ENCODE measurements around the gene PCSK5. TPM values are rescaled to one million over a fixed set of nuclear protein-coding genes. Genes with fewer than 3 reads are reported as not detected.

The PCSK5 gene
- total and polyA plus RNA-seq, 2 donors (not counting 1 experiment from before 2014, with no cell fraction given), result 0.09 TPM; not detected in 1

- no peak overlapping the region for H3K4me3 Mint-ChIP-seq
- intact Hi-C loops (cut with micrococcal nuclease), result no loop called here
- Histone ChIP-seq H3K4me1 (ENCODE audit: control insufficient read depth in 2 of 2, insufficient read depth in 2 of 2, low read length in 2 of 2) (no peaks in the 10 kb centered on the region), H4K20me1 (ENCODE audit: control insufficient read depth, insufficient read depth, low read length, poor library complexity, severe bottlenecking) (no peaks in the 10 kb centered on the region), H3K9ac (ENCODE audit: low read length) (no peak overlapping the region), H3K79me2 (ENCODE audit: control insufficient read depth, insufficient read depth, low read length) (no peaks in the 10 kb centered on the region), H2AFZ (ENCODE audit: insufficient read depth, low read depth, low read length, poor library complexity, severe bottlenecking) (no peak overlapping the region), H3K4me2 (replicated peaks; ENCODE audit: low read depth, low read length, poor library complexity, severe bottlenecking) (no peak overlapping the region), H3K27ac (ENCODE audit: low read length in 2 of 2) (no peak overlapping the region), H3K4me3 (ENCODE audit: control extremely low read depth in 1 of 5, extremely low read depth in 1 of 5, insufficient read depth in 1 of 5, low read depth in 2 of 5, low read length in 4 of 5) (no peak overlapping the region), H3K27me3 (replicated peaks in 1 of 4; ENCODE audit: control extremely low read depth in 1 of 4, control insufficient read depth in 3 of 4, insufficient read depth in 4 of 4, low read length in 3 of 4) (no peaks in the 10 kb centered on the region), H3K36me3 (replicated peaks in 1 of 2; ENCODE audit: control extremely low read depth in 1 of 2, control insufficient read depth in 1 of 2, extremely low read depth in 1 of 2, insufficient read depth in 2 of 2, low read length in 1 of 2) (no peaks in the 10 kb centered on the region), H3K9me3 (ENCODE audit: control extremely low read depth in 1 of 3, control insufficient read depth in 2 of 3, insufficient read depth in 1 of 3, low read length in 2 of 3) (peaks cover 0 to 3% (median 0%) of the 10 kb centered on the region in 3 donors)
- H3K9me3 Mint-ChIP-seq (ENCODE audit: insufficient read depth), result no peaks in the 10 kb centered on the region
- no peak for TF ChIP-seq EZH2 (IDR thresholded peaks at IDR 0.05; ENCODE audit: borderline replicate concordance, insufficient read depth, low read depth, low read length, poor library complexity, severe bottlenecking)
- TF ChIP-seq, protein P1, sequence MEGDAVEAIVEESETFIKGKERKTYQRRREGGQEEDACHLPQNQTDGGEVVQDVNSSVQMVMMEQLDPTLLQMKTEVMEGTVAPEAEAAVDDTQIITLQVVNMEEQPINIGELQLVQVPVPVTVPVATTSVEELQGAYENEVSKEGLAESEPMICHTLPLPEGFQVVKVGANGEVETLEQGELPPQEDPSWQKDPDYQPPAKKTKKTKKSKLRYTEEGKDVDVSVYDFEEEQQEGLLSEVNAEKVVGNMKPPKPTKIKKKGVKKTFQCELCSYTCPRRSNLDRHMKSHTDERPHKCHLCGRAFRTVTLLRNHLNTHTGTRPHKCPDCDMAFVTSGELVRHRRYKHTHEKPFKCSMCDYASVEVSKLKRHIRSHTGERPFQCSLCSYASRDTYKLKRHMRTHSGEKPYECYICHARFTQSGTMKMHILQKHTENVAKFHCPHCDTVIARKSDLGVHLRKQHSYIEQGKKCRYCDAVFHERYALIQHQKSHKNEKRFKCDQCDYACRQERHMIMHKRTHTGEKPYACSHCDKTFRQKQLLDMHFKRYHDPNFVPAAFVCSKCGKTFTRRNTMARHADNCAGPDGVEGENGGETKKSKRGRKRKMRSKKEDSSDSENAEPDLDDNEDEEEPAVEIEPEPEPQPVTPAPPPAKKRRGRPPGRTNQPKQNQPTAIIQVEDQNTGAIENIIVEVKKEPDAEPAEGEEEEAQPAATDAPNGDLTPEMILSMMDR (IDR thresholded peaks at IDR 0.05), result no peak
- H3K27ac Mint-ChIP-seq, result no peak overlapping the region
- POLR2A ChIA-PET, result no interaction called here
- H3K4me1 Mint-ChIP-seq, result no peaks in the 10 kb centered on the region
- WGBS (ENCODE audit: insufficient coverage), result 100% methylated on average over 1 of the region's 3 CpGs
- DNase-seq, result no peak
- peaks cover 5% of the 10 kb centered on the region for H3K27me3 Mint-ChIP-seq
- CTCF ChIA-PET, result no interaction called here
- ATAC-seq (ENCODE audit: low read depth), result no peak
Observed at GRCh38 chr9:75912951-75913350, 22.5 kb downstream of the PCSK5 start.

DNA sequence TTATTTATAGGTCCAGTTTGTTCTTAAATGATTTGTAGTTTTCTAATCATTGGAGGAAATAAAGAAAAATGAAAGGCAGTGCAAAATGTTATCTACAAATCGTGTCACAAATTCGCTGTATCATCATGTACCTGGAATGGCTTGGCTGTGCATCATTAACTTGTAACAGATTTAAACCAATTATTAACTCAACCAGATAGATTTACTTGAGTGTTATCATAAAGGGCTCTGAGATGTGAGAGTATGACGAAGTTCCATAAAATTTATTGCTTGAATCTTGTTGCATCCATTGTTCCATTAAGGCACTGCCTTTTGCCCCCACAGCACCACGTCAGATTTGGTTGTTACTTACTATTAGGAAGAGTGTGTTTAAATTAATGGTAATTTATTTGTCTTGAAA, 23.5 kb downstream of the PCSK5 start:
- ATAC-seq (ENCODE audit: low read depth) (no peak), DNase-seq (no peak)
- Histone ChIP-seq H3K79me2 (ENCODE audit: control insufficient read depth, insufficient read depth, low read length) (no peaks in the 10 kb centered on the region), H3K4me1 (ENCODE audit: control insufficient read depth in 2 of 2, insufficient read depth in 2 of 2, low read length in 2 of 2) (no peaks in the 10 kb centered on the region), H4K20me1 (ENCODE audit: control insufficient read depth, insufficient read depth, low read length, poor library complexity, severe bottlenecking) (no peaks in the 10 kb centered on the region), H3K9me3 (ENCODE audit: control extremely low read depth in 1 of 3, control insufficient read depth in 2 of 3, insufficient read depth in 1 of 3, low read length in 2 of 3) (peaks cover 0 to 3% (median 0%) of the 10 kb centered on the region in 3 donors), H3K9ac (ENCODE audit: low read length) (no peak overlapping the region), H3K27me3 (replicated peaks in 1 of 4; ENCODE audit: control extremely low read depth in 1 of 4, control insufficient read depth in 3 of 4, insufficient read depth in 4 of 4, low read length in 3 of 4) (no peaks in the 10 kb centered on the region), H3K4me2 (replicated peaks; ENCODE audit: low read depth, low read length, poor library complexity, severe bottlenecking) (no peak overlapping the region), H2AFZ (ENCODE audit: insufficient read depth, low read depth, low read length, poor library complexity, severe bottlenecking) (no peak overlapping the region), H3K27ac (ENCODE audit: low read length in 2 of 2) (no peak overlapping the region), H3K36me3 (replicated peaks in 1 of 2; ENCODE audit: control extremely low read depth in 1 of 2, control insufficient read depth in 1 of 2, extremely low read depth in 1 of 2, insufficient read depth in 2 of 2, low read length in 1 of 2) (no peaks in the 10 kb centered on the region), H3K4me3 (ENCODE audit: control extremely low read depth in 1 of 5, extremely low read depth in 1 of 5, insufficient read depth in 1 of 5, low read depth in 2 of 5, low read length in 4 of 5) (no peak overlapping the region)
- Mint-ChIP-seq H3K4me3 (no peak overlapping the region), H3K27me3 (peaks cover 5% of the 10 kb centered on the region), H3K4me1 (no peaks in the 10 kb centered on the region), H3K27ac (no peak overlapping the region), H3K9me3 (ENCODE audit: insufficient read depth) (no peaks in the 10 kb centered on the region)
- CTCF ChIA-PET, result no interaction called here
- TF ChIP-seq EZH2 (IDR thresholded peaks at IDR 0.05; ENCODE audit: borderline replicate concordance, insufficient read depth, low read depth, low read length, poor library complexity, severe bottlenecking), result no peak
- TF ChIP-seq, protein P1 (IDR thresholded peaks at IDR 0.05), result no peak
- intact Hi-C loops (cut with micrococcal nuclease), result no loop called here
- no CpG with 5 or more reads among the region's 4 CpGs for WGBS (ENCODE audit: insufficient coverage)
- POLR2A ChIA-PET, result no interaction called here
